Islet precursor cell (in vitro differentiated cells): ENCODE measurements around the gene ZSCAN30.

Experiments used
- DNase-seq: peaks from one replicate; pipeline ENCODE4 v3.0.0-alpha.2; 2018

Gene ZSCAN30

DNA sequence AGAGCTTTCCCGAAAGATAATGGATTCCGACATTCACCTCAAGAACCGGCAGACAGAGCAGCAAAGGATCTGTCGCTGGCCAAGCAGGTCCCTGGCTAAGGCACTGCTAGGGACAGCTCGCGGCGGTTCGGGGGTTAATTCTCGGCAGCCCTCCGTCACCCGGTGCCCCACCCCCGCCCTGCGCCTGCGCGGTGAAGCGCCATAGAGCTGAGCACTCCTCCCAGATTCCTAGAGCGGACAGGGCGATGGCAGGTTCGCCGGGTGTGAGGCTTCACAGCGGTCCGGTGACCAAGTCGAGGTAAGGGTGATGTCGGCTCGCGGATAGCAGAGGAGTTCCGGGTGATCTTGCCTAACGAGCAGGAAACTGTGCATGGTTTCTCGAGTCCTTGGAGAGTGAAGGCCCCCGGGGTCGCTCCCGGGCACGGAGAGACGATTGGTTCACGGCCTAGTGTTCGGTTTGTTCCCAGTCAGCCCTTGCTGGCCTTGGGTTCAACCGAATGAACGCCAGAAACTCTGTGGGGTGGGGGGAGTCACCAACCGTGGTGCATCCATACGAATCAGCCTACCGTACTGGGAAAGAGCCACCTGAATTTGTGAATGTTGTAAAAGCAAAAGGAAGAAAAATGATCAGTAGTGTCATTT, at the start of gene ZSCAN30:
TSS of gene ZSCAN30 (minus strand) at position 136 of the 642 bp plus-strand sequence. CDS start 25,877 bp downstream, outside the sequence.
- peak; percentile 99 for DNase-seq

DNA sequence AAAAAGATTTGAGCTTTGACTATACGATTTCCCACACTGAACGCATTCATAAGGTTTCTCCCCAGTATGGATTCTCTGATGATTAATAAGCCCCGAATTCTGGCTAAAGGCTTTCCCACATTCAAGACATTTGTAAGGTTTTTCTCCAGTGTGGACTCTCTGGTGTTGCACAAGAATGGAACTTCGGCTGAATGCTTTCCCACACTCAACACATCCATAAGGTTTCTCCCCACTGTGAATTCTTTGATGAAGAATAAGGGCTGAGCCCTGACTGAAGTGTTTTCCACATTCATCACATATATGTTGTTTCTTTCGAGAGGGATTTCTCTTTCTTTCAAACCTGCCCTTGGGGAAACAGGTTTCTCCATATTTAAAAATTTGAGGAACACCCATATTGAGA, 47.3 kb upstream of the ZSCAN30 start:
- DNase-seq: no peak

DNA sequence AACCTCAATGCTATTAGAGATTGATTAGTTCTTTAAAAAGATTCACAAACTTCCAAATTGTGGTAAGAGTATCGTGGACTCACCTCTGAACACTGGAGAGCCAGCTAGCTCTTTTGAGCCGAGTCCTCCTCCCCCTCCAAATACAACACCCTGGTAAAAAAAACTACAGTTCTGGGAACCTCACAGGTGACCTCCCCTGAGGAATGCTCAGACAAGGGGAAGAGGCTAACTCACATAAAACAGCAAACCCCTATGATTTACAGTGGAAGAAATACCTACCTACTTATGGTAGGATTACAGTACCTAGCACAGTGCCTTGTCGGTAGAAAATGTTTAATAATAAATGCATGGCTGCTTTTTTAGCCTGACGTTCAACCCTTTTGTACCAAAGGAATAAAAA, 45.8 kb upstream of the ZSCAN30 start:
- DNase-seq: no peak

GRCh38 chr18:35334821-35335220, 44.8 kb upstream of the ZSCAN30 start:
- no peak for DNase-seq

GRCh38 chr18:35334212-35334611, 44.2 kb upstream of the ZSCAN30 start:
- no peak for DNase-seq

GRCh38 chr18:35331367-35332087, 41.5 kb upstream of the ZSCAN30 start:
- no peak for DNase-seq

GRCh38 chr18:35328868-35329267, 38.8 kb upstream of the ZSCAN30 start:
- no peak for DNase-seq

DNA sequence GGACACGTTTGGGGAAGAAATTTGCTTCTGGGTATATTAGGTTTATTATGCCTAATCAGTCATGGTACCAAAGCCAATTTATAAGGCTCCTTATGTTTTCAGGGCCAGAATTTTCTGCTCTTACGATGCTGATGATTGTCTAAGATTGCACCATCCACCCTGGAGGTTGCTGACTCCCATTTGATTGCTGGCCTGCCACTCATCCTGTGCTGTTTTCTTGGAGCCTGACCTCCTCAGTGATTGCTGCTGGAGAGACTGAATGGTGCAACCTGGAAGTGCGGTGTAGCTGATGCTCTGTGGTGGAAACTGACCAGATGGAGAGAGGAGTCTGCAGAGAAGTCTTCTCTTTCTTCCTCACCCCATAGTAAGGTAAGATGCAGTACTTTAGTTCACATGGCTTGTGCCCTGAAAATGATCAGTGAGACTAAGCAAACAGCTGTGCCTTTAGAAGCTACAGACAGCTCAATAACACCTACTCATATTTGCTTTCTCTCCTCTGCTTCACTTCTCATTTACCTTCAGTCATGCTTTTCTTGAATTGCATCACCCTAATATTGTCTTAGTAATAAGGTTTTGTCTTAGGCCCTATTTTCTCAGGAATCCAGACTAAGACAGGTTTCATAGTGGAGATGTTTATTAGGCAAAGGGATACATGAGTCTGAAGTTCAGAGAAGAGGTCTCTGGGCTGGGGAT, 36.8 kb upstream of the ZSCAN30 start:
- DNase-seq: no peak

- DNase-seq: no peak
These were observed 35.1 kb upstream of the ZSCAN30 start for GRCh38 chr18:35324926-35325655.

DNA sequence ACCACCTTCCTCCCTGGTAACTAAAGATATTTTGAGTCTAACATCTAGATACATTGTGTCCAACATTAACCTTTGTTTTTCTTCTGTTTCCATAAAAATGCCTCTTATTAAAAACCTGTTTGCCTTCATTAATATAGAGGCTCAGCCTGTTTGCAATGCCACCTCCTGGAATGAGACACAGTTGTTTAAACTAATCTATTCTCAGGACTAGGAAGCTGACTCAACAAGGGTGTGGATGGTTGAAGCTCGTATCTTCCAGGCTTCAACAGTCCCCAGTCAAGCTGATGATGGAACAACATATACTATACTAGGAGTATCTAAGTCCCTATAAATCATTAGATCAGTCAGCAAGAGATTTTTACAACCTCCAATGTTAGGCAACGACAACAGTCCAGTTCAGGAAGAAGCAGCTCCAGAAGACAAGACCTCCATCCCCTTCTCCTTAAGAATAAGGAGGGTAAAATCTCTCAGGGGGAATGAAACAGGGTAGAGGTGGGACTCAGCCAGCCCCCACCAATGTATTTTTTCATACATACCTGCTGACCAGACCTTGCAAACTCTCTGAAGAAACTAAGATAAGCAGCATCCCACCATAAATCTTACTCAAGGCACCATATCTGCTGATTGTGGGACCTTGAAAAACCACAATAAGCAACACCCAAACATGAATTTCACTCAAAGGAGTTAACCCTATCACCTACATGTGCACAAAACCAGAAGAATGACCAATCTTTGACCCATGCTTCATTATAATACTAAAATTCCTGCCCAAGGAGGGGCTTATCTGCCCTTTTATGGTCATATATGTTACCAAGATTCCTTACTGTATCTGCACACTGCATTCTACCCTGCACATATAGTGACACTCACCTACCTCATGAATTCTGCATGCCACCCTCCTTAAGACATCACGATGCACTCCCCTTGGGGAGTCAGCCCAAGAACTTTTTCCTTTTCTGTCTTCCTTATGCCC, 32.7 kb upstream of the ZSCAN30 start:
- no peak for DNase-seq

- no peak for DNase-seq
These were observed 21.5 kb upstream of the ZSCAN30 start for GRCh38 chr18:35311496-35311895.

- DNase-seq: no peak
These were observed 16.7 kb upstream of the ZSCAN30 start for GRCh38 chr18:35306588-35307250.

DNA sequence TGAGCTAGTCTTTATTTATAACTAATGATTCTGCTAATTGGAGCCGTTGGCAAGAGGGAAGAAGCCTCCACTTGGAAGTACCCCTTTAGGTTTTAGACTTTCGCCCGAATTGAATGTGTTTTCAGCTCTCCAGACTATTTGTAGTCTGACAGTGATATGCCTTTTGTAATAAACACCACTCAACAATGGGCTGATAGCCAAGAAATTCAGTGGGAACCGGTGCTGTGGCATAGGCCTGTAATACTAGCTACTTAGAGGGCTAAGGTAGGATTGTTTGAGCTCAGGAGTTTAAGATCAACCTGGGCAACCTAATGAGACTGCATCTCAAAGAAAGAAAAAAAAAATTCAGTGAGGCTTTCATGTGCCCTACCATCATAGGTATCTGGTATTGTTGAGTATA, 13.6 kb upstream of the ZSCAN30 start:
- no peak for DNase-seq

DNA sequence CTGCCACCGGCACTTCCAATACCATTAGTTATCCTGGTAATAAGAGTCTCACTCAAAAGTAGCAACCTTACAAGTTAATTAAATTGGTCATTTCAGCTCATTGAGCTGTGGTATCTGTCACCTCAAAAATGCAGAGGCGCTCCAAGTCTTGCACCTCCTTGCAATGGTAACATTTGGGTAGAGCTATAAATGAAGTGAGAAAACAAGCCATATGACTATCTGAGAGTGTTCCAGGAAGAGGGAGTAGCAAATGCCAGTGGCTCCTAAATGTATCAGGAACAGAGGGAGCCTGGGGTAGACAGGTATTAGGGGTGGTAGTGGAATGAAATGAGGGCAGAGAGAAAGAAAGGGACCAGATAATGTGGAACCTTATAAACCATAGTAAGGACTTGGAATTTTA, 6.0 kb upstream of the ZSCAN30 start:
- no peak for DNase-seq

GRCh38 chr18:35291166-35291565, 1.1 kb upstream of the ZSCAN30 start:
- DNase-seq: no peak

DNA sequence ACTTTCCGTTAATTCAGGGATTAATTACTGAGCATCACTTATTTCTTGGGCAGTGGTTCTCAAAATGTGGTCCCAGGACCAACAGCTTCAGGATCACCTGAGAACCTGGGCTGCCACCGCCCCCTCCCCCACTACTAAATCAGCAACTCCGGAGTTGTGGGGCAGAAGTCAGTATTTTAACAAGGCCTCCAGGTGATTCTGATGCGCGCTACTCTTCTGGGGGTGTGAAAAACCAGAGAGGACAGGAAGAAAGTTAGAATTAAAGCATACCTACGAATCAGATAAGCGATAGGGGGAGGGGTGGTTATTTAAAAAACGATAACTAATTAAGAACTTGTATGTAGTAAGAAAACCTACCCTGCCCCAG, 319 bp downstream of the ZSCAN30 start:
- no peak for DNase-seq

GRCh38 chr18:35289293-35289692, 736 bp downstream of the ZSCAN30 start:
- no peak for DNase-seq

DNA sequence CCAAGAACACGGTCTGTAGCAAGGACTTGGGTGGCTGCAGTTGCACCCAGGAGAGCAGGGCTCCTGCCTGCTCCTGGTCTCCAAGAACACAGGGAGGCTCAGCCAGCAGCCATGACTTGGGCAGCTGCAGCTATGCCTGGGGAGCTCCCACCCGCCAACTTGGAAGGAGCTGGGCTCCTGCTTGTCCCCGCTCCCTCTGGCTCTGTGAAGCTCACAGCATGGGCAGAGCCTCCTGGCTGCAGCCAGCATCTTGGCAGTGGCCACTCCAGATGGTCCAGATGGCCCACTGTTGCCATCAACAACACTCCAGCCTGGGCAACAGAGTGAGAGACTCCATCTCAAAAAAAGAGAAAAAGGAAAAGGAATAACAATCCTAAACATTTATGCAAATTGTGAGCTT, 5.2 kb downstream of the ZSCAN30 start:
- no peak for DNase-seq

GRCh38 chr18:35283923-35284794, 5.9 kb downstream of the ZSCAN30 start:
- no peak for DNase-seq

- DNase-seq: no peak
These were observed 7.7 kb downstream of the ZSCAN30 start for GRCh38 chr18:35282353-35282752.

DNA sequence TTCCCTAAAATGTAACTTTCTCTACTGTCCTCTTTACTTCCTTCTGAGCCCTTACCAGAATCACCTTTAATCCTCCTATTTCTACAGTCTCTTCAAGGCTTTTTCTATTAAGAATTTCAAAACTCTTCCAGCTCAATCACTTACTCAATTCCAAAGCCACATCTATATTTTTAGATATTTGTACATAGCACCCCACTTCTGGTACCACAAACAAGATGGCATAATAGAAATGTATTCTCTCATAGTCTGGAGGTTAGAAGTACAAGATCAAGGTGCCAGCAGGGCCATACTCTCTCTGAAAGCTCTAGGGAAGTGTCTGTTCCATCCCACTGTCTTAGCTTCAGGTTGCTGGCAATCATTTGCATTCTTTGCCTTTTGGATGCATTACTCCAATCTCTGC, 11.1 kb downstream of the ZSCAN30 start:
- no peak for DNase-seq
